SK-N-MC (cell line): ENCODE data around the gene YPEL3.

Experiments used
- DNase-seq: peaks from one replicate; pipeline ENCODE4 v3.0.0-alpha.2; 2011; ENCODE audit warnings: low read depth, low spot score
- H3K27ac ChIP-seq: fragments of 200-600 bp; sonication (generic); 2 replicates; pipeline ENCODE4 v1.5.1; 2016; ENCODE audit warnings: mixed run types
- H3K36me3 ChIP-seq: fragments of 200-600 bp; sonication (generic); 2 replicates; pipeline ENCODE4 v1.6.1; 2017; ENCODE audit warnings: antibody characterized with exemption, low read length, mixed read lengths; ENCODE audit not compliant: insufficient read depth
- H3K4me3 ChIP-seq: fragments of 200-600 bp; sonication (generic); 2 replicates; pipeline ENCODE4 v1.5.1; 2016
- H3K9ac ChIP-seq: fragments of 200-600 bp; sonication (generic); 2 replicates; pipeline ENCODE4 v1.8.0; 2017; ENCODE audit warnings: mixed run types, mixed read lengths; ENCODE audit not compliant: insufficient read length
- H3K9me3 ChIP-seq: fragments of 200-600 bp; sonication (generic); 2 replicates; pipeline ENCODE4 v1.6.1; 2017; ENCODE audit warnings: low read depth, mild to moderate bottlenecking, antibody characterized with exemption, low read length, moderate library complexity, mixed read lengths
- EZH2 ChIP-seq: fragments of 200-600 bp; sonication (generic); IDR thresholded peaks from one replicate; pipeline ENCODE4 v1.6.1; 2017; ENCODE audit warnings: antibody characterized with exemption
- FOXP2 ChIP-seq: optimal IDR thresholded peaks from 2 replicates; pipeline ENCODE3; 2011; ENCODE audit warnings: mild to moderate bottlenecking, moderate library complexity; ENCODE audit not compliant: insufficient read depth; ENCODE audit errors: extremely low read length, control extremely low read depth
- POLR2AphosphoS5 ChIP-seq: IDR thresholded peaks from 2 replicates; pipeline ENCODE4 v1.6.1; 2012; ENCODE audit warnings: mild to moderate bottlenecking, low read depth, low read length, borderline replicate concordance

YPEL3 gene

DNA sequence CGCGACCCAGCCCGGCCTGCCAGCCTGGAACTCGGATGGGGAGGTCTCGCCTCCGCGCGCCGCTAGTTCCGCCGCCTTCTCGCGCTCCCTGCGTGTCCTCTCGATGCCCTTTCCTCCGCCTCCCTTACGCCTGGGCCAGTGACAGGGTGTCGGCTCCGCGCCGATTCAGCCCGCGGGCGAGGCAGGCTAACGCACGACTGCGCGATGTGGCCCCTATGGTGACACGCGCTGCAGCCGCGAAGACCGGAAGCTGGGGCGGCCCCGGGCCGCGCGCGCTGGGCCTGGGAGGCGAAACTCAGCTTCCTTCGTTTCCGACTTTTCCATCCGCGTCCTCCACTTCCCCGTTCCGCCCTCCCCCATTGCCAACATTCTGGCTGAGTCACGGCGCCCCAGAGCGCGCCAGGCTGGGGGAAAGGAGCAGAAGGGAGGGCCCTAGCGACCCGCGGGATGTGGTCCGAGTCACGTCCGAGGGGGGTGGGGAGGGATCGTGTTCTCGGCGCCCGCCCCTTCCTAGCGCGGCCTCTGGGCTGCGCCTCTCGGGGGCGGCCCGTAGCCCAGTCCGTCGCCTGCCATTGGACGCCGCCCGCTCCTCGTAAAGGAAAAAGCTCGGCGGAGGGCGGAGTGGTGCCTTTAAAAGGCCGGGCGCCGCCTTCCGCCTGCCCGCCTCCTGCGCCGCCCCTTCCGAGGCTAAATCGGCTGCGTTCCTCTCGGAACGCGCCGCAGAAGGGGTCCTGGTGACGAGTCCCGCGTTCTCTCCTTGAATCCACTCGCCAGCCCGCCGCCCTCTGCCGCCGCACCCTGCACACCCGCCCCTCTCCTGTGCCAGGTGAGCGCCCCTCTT lies 30.7 kb downstream of the YPEL3 start, which contains the start of gene ALDOA:
TSS of gene ALDOA (plus strand) at position 659 of the 841 bp plus-strand sequence. CDS start 1,138 bp downstream, outside the sequence.
- Histone ChIP-seq H3K27ac (peak within 1 kb of the TSS; percentile 97), H3K36me3 (peaks cover 41% of the 10 kb centered on the region)
- TF ChIP-seq FOXP2 (peak; percentile 77), EZH2 (no peak), POLR2AphosphoS5 (peak; percentile 95)

DNA sequence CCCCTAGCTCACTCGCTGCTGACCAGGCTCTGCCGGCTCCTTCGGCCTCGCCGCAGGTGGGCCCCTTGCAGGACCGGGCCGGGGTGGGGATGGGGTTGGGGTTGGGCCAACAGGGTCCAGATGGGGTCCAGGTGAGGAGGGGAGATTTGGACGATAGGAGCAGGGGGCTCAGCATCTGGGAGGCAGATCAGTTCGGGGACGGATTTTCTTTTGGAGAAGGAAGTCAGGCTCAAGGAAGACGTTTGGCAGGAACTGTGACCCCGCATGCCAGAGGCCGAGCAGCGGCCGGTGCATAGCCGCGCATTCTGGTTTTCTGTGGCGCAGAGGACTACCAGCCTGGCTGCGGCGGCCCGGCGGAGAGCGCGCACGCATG lies 31.3 kb downstream of the YPEL3 start:
- peak overlapping the region; percentile 90 for H3K9ac ChIP-seq
- H3K27ac ChIP-seq, result peak overlapping the region; percentile 97
- TF ChIP-seq FOXP2, result no peak
- TF ChIP-seq EZH2, result no peak
- TF ChIP-seq POLR2AphosphoS5, result no peak
- DNase-seq, result no peak
- H3K36me3 ChIP-seq, result peaks cover 41% of the 10 kb centered on the region
- H3K4me3 ChIP-seq, result peak overlapping the region; percentile 94
- no peaks in the 10 kb centered on the region for H3K9me3 ChIP-seq

More for the DNA sequence above, 30.7 kb downstream of the YPEL3 start, which contains the start of gene ALDOA:
- H3K4me3 ChIP-seq, result peak within 1 kb of the TSS; percentile 94
- H3K9ac ChIP-seq, result peak within 1 kb of the TSS; percentile 94
- H3K9me3 ChIP-seq, result no peaks in the 10 kb centered on the region
- peak; percentile 62 for DNase-seq

- Histone ChIP-seq H3K9me3 (no peaks in the 10 kb centered on the region), H3K4me3 (peak overlapping the region; percentile 94), H3K27ac (peak overlapping the region; percentile 97), H3K9ac (peak overlapping the region; percentile 90), H3K36me3 (peaks cover 37% of the 10 kb centered on the region)
- no peak for DNase-seq
- TF ChIP-seq EZH2 (no peak), POLR2AphosphoS5 (peak; percentile 66)
Observed at GRCh38 chr16:30063893-30064728, 31.9 kb downstream of the YPEL3 start.

- peak overlapping the region; percentile 90 for H3K9ac ChIP-seq
- no peak for DNase-seq
Observed at GRCh38 chr16:30063278-30063892, 32.6 kb downstream of the YPEL3 start.

DNA sequence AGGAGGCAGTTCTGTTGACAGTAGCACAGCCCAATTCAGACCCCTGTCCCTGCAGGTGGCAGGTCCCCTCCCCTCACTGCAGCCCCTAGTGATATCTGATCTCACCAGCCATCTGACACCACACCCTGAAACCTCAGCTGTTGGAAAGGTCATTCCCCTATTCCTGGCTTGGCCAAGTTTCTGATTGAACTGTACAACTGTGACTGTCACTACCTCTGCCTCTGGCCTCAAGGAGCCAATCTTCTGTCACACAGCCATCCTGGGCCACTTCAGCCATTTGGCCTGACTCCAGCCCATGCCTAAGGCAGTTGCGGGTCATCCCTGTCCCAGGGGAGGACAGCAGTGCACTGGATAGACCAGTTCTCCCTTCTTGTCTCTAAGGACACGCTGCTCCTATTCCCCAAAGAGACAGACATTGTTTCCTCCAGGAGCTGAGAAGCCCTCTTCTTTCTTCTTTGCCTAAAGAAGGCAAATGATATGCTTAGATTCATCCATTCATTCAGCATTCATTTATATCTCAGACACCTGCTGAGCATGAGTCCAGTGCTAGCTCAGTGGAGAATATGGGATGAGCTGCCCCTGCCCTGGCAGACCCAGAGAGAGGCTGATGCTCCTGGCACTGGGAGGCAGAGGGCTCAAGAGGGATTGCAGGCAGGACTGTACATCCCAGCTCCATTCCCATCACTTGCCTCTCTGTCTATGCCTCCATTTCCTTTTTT lies 35.0 kb downstream of the YPEL3 start:
- Histone ChIP-seq H3K36me3 (peaks cover 28% of the 10 kb centered on the region; the same call in 1 of the 2 replicates), H3K9ac (no peak overlapping the region), H3K4me3 (no peak overlapping the region), H3K27ac (peak overlapping the region; percentile 61; the same call in 1 of the 2 replicates), H3K9me3 (no peaks in the 10 kb centered on the region)
- DNase-seq, result no peak
- no peak for TF ChIP-seq POLR2AphosphoS5
- no peak for TF ChIP-seq FOXP2
- TF ChIP-seq EZH2, result no peak

More at GRCh38 chr16:30063278-30063892, 32.6 kb downstream of the YPEL3 start:
- no peak for TF ChIP-seq EZH2
- no peak for TF ChIP-seq FOXP2
- TF ChIP-seq POLR2AphosphoS5, result no peak
- Histone ChIP-seq H3K27ac (peak overlapping the region; percentile 97), H3K4me3 (peak overlapping the region; percentile 94), H3K36me3 (peaks cover 34% of the 10 kb centered on the region), H3K9me3 (no peaks in the 10 kb centered on the region)

- DNase-seq, result no peak
Observed at GRCh38 chr16:30060346-30060745, 35.7 kb downstream of the YPEL3 start.

DNA sequence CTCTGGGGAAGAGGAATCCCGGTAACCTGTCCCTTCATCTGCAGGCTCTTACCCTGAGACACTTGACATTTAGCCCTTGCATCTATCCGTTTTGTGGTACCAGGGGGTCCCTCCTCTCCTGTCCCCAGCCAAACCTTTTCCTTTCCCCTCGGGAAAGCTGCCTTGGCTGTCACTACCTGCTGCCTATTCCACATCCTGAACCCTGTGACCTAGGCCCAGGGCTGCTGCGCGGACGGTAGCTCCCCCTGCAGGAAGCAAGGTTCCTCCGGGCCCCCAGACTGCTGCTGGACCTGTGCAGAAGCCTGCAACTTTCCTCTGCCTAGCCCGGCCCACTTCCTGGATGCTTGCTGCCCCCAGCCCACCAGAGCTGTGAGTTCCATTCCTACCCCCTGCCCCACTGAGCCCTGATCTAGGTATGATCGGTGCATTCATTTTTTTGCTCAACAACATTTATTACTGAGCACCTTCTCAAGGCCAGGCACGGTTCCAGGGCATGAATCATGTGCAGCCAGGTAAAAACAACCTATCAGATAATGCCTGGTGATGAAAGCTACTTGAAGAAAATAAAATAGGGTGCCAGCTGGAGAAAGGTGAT lies 41.0 kb downstream of the YPEL3 start:
- no peak overlapping the region for H3K4me3 ChIP-seq
- no peak for DNase-seq
- TF ChIP-seq EZH2 (no peak), POLR2AphosphoS5 (no peak), FOXP2 (no peak)
- H3K36me3 ChIP-seq, result peaks cover 29% of the 10 kb centered on the region; the same call in 1 of the 2 replicates
- no peak overlapping the region for H3K9ac ChIP-seq
- H3K9me3 ChIP-seq, result no peaks in the 10 kb centered on the region
- no peak overlapping the region for H3K27ac ChIP-seq

More at GRCh38 chr16:30060346-30060745, 35.7 kb downstream of the YPEL3 start:
- Histone ChIP-seq H3K27ac (peak overlapping the region; percentile 61), H3K9ac (no peak overlapping the region), H3K4me3 (no peak overlapping the region), H3K9me3 (no peaks in the 10 kb centered on the region), H3K36me3 (peaks cover 31% of the 10 kb centered on the region; the same call in 1 of the 2 replicates)
- TF ChIP-seq POLR2AphosphoS5, result no peak
- TF ChIP-seq FOXP2, result no peak
- no peak for TF ChIP-seq EZH2
